GM20431 (cell line): ENCODE results near the gene CFAP126.
"Not testable (repeated sequence)": the region's sequence is repeated elsewhere in the genome, so short reads cannot be mapped to it uniquely, and the experiment has no call there.

Experiments
- in situ Hi-C: fragments of 300-500 bp; cut with MseI, MboI; formaldehyde crosslinking; loops from one replicate; pipeline ENCODE4 v1.15.0; 2020; ENCODE audit warnings: low sequenced_read_pairs; ENCODE audit not compliant: unreplicated experiment

CFAP126 gene, protein sequence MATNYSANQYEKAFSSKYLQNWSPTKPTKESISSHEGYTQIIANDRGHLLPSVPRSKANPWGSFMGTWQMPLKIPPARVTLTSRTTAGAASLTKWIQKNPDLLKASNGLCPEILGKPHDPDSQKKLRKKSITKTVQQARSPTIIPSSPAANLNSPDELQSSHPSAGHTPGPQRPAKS

DNA sequence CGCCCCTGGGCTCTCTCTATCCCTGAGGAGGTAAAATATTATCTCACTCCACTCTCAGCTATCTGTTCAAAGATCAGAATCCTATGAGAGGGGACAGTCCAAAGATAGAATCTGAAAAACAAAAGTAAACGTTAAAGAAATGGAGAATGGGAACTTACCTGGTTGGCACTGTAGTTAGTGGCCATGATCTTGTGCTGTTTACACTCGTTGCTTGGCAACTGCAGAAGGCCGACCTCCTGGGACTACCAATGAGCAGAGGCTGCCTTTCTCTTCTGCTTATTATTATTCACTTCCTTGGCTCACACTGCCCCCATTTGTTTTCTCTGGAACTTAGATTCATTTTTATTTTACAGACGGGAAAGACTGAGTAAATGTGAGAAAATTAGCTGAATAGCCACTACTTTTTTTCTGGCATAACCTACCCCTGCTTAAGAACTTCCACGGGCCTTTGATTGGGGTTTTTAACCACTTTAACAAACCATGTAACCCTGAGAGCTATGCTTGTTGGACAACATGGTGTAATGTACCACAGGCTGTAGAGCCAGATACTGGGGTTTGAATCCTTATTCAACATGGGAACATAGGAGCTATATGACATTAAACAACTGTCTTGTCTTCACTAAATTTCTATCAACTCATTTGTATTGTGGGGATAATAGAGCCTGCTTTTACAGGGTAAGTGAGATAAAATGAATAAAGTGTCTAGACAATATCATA, at the start of gene CFAP126:
Gene CFAP126, minus strand, starts transcription at position 193 of the 717 bp plus-strand sequence. Its CDS starts 8 bp downstream, at position 185.
- in situ Hi-C loops = no loop called here

- in situ Hi-C loops = not testable (repeated sequence)
These were observed 45.4 kb upstream of the CFAP126 start for GRCh38 chr1:161413050-161413449.

- in situ Hi-C loops = not testable (repeated sequence)
These were observed 42.9 kb upstream of the CFAP126 start for GRCh38 chr1:161410636-161410970.

DNA sequence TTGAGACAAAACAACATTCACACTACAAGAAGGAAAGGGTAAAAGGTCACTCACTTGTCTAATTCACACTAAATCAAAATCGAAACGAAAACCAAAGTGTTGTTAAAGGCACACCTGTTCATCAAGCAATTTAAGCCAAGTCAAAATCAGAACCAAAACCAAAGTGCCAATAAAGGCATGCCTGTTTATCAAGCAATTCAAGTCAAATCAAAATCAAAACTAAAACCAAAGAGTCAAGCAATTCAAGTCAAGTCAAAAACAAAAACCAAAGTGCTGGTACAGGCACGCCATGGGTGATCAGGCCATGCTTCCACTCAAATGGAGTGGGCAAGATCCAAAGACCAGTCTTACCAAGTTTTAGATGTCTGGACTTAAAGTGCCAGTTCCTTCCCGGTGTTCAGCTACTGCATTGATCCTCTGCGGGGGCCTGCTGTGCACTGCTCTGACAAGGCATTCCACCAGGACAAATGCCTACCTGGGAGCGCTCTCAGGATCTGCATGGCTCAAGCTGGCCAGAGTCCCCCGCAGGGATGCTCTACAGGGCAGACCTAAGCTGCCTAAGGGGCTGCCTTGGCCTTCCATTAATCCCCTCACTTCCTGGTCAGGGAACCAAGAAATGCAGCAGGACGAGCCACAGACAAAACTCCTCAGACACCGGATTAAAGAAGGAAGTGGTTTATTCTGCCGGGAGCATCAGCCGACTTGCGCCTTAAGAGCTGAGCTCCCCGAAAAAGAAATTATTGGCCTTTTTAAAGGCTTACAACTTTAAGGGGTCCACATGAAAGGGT, 42.4 kb upstream of the CFAP126 start:
- in situ Hi-C loops = not testable (repeated sequence)

GRCh38 chr1:161408429-161409052, 40.9 kb upstream of the CFAP126 start:
- in situ Hi-C loops = no loop called here

DNA sequence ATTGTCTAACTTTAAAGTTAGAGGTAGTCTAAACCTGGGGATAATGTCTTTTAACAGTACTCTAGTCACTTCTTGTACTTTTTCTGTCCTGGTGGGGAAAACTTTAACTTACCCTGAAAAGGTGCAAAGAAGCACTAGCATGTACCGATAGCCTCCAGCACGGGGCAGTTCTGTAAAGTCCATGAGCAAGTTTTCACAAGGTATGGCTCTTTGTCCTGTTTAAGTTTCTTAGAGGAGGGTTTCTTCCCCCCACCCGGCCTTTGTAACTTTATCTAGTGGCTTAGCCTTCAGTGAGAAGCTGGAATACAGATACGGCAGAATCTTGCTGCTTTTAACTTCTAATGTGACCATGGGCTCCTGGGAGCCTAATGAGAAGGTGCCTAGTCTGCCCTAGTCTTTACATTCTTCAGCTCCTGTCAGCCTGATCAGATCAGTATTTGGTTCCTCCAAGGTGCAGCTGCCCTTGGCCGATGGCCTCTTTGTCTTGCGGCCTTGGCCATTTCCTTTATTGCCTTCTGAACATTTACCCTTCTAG, 39.8 kb upstream of the CFAP126 start:
- in situ Hi-C loops = no loop called here

- in situ Hi-C loops = not testable (repeated sequence)
These were observed 38.9 kb upstream of the CFAP126 start for GRCh38 chr1:161406551-161406950.

DNA sequence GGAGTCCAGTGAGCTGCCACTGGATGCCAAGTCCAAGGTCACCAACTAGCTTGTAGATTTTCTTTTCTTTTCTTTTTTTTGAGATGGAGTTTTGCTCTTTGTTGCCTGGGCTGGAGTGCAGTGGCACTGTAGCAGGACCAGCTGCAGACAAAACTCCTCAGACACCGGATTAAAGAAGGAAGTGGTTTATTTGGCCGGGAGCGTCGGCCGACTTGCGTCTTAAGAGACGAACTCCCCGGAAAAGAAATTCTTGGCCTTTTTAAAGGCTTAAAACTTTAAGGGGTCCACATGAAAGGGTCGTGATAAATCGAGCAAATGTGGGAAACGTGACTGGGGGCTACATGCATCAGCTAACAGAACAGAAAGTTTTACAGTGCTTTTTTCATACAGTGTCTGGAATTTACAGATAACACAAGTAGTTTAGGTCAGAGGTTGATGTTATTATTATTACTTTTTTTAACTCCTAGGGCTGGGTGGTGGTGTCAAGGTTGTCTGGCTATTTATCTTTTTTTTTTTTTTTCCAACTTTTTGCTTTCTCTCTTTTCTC, 36.4 kb upstream of the CFAP126 start:
- in situ Hi-C loops = no loop called here

DNA sequence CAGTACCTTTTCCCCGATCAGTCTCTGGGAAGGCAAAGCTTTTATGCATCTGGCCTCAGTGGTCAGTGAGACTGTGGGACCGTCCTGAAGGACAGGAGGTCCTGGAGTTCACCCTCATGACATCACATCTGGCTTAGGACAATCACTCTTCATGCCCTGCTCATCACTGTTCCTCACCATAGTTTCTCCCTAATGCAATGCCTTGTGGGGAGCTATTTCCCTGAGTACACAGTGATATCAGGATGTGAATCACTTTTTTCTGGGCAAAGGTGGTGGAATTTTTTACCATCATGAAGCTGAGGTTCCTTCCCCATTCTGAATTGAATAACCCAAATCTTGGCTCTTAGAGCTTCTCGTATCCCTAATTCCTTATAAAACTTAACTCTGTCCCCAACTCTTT, 34.8 kb upstream of the CFAP126 start:
- in situ Hi-C loops = no loop called here

- in situ Hi-C loops = no loop called here
These were observed 31.8 kb upstream of the CFAP126 start for GRCh38 chr1:161399257-161399998.

DNA sequence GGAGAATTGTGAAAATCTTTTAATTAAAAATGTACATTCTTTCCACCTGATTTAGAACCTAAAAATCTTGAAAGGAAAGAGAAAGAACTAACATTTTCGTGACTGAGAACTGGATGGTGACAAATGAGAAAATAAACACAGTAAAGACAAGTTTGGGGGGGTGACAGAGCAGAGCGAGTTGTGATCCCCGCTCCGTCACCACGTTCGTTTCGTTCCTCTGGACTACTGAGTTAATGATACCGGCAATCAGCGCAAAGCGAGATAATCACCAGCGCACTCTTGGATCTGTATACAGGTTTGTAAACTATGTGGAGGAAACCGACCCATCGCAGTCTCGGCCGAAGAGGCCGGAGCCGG, 31.2 kb upstream of the CFAP126 start:
- in situ Hi-C loops = no loop called here

GRCh38 chr1:161397038-161397437, 29.4 kb upstream of the CFAP126 start:
- in situ Hi-C loops = not testable (repeated sequence)

GRCh38 chr1:161393151-161393550, 25.5 kb upstream of the CFAP126 start:
- in situ Hi-C loops = no loop called here

- in situ Hi-C loops = no loop called here
These were observed 23.9 kb upstream of the CFAP126 start for GRCh38 chr1:161391611-161392010.

GRCh38 chr1:161391136-161391535, 23.5 kb upstream of the CFAP126 start:
- in situ Hi-C loops = not testable (repeated sequence)

DNA sequence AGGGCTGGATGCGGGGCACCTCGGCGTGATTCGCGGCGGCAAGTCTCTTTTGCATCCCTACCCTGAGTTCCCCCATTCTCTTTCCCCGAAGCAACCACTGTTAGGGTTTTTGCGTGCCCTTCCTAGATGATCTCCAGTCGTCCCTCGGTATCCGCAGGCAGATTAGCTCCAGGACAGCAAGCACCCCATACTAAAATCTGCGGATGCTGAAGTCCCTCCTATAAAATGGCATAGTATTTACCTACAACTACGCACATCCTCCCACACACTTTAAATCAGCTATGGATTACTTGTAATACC, 22.8 kb upstream of the CFAP126 start:
- in situ Hi-C loops = no loop called here

DNA sequence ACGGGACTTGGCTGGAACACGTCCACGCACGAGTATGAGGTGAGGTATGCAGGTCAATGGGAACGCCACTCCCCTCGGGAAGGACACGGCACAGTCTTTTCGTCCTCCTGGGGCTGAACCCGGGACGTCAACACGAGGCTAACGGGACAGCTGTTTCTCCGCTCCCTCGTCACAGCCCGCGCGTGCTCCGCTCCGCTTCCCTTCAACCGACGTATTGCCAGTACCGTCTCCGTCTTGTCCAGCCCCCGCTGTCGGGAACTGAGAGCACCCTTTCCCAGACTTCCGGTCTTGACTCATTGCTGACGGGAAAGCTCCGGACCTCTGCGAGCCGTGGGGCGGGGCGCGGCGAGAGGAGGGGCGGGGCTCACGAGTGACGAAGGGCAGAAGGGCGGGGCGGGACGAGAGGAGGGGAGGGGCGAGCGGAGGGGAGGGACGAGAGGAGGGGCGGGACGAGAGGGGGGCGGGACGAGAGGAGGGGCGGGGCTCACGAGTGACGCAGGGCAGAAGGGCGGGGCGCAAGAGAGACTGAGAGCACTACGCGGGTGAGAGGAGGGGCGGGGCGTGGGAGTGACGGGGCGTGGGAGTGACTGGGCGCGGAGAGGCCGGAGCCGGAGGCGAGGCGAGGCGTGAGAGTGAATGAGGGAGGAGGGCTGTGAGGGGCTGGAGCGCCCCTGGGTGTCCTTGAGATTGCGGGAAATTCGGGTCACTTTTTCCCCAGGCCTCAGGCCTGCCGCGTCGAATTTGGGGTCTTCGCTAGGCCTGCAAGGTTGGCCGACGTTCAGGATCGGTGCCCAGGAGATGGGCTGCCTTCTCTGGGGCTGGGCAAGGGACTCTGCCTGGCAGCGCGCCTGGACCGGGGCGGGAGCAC, 22.2 kb upstream of the CFAP126 start:
- in situ Hi-C loops = no loop called here

DNA sequence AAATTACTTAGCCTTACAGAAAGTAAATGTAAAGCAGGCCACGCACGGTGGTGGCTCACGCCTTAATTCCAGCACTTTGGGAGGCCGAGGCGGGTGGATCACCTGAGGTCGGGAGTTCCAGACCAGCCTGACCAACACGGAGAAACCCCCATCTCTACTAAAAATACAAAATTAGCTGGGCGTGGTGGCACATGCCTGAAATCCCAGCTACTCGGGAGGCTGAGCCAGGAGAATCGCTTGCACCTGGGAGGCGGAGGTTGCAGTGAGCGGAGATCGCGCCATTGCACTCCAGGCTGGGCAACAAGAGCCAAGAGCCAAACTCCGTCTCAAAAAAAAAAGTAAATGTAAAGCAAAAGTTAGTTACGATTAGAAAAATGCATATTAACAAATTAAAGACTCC, 21.5 kb upstream of the CFAP126 start:
- in situ Hi-C loops = not testable (repeated sequence)

- in situ Hi-C loops = no loop called here
These were observed 21.0 kb upstream of the CFAP126 start for GRCh38 chr1:161388639-161389038.
